ENCODE data around the gene CASQ1.

GRCh38 chr1:160207771-160208556 lies 17.6 kb downstream of the CASQ1 start:
- TF ChIP-seq ZNF8 (CRISPR knock-in tag; IDR thresholded peaks at IDR 0.05): no peak
- TF ChIP-seq CSDC2 (CRISPR knock-in tag; IDR thresholded peaks at IDR 0.05): no peak
- no peak for TF ChIP-seq ZNF565 (CRISPR knock-in tag; conservative IDR thresholded peaks at IDR 0.05; ENCODE audit: low read depth)

Measured in SK-N-SH treated with all-trans-retinoic acid at 6 μM for 48 hours (cell line).